NK-92 treated with Interleukin-12 subunit alpha and Interleukin-12 subunit beta, amount 100 ng/mL, for 24 hours (cell line): Measurements from ENCODE around the gene SPOPL.
"Not testable (repeated sequence)": the region's sequence is repeated elsewhere in the genome, so short reads cannot be mapped to it uniquely, and the experiment has no call there.

Experiments
- DNase-seq: peaks from one replicate; lab custom pipeline; 2025; lab: John Stamatoyannopoulos, UW

Gene SPOPL

GRCh38 chr2:138494265-138494966, 7.2 kb upstream of the SPOPL start:
- DNase-seq, result no peak

DNA sequence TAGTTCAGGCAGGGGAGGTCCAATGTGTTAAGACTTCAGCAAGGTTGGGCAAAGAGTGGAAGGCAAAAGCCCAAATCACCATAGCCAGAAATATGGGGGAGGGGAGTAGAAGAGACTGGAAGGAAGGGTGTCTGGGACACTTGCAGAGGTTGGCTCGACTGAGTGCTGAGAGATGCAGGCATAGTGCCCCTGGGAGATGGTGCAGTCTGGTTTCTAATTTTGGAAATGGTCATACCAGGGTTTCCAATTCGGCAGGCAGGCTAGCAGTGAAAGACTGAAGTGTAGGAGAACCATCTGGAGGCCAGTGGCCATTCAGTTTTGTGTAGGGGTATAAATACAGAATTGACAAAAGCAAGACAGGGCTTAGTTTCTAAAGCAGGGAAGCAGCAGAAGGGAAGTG, 6.2 kb upstream of the SPOPL start:
- DNase-seq, result no peak

DNA sequence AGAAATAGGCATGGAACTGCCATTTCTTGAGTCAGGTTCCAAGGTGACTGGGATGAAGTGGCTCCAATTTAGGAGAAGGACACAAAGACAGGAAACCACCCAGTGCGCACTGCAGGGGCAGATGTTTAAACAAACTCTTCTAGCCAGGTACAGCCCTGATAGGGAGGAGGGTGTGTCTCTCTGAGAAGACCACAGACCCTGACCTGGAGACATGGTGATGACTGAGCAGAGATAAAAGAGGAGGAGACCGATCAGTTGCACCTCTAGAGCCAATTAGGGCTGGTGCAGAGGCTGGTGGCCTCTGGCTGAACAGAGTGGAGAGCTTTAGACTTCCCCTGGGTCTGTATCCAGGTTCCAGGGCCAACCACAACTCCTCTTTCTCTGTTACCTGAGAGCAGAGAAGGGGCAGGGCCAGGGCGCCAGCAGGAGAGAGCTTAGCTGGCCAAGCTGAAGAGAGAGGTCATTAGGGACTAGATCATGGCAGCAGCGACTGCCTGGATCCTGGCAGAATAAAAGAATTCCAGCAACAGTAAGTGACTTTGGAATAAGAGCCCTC, 5.4 kb upstream of the SPOPL start:
- no peak for DNase-seq

DNA sequence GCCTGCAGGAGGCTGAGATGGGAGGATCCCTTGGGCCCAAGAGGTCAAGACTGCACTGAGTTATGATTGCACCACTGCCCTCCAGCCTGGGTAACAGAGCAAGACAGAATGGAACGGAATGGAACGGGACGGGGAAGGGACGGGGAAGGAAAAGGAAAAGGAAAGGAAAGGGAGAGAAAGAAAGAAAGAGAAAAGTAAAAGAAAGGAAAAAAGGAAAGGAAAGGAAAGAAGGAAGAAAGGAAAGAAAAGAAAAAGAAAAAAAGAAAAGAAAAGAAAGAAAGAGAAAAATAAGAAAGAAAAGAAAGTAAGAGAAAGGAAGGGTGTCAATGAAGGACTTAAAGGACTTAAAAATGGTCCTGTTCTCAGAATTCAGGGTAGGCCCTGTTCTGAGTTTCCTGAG, 4.3 kb upstream of the SPOPL start:
- no peak for DNase-seq

DNA sequence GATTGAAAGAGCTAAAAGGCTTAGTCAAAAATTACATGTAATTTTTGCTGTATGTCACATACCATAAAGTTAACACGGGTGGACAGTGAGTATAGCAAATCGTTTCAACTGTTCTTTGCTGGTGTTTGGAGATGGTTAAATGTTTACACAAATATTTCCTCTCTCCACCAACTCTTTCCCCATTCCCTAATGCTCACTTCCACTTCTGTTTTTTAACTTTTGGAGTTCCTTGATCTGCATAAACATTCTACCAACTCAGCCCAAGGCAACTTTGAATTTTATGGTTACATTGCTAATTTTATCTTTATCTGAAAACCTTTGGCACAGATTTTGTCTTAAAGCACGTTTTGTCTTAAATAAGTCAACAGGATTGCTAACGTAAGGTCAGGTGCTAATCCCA, 1.9 kb upstream of the SPOPL start:
- DNase-seq, result no peak

DNA sequence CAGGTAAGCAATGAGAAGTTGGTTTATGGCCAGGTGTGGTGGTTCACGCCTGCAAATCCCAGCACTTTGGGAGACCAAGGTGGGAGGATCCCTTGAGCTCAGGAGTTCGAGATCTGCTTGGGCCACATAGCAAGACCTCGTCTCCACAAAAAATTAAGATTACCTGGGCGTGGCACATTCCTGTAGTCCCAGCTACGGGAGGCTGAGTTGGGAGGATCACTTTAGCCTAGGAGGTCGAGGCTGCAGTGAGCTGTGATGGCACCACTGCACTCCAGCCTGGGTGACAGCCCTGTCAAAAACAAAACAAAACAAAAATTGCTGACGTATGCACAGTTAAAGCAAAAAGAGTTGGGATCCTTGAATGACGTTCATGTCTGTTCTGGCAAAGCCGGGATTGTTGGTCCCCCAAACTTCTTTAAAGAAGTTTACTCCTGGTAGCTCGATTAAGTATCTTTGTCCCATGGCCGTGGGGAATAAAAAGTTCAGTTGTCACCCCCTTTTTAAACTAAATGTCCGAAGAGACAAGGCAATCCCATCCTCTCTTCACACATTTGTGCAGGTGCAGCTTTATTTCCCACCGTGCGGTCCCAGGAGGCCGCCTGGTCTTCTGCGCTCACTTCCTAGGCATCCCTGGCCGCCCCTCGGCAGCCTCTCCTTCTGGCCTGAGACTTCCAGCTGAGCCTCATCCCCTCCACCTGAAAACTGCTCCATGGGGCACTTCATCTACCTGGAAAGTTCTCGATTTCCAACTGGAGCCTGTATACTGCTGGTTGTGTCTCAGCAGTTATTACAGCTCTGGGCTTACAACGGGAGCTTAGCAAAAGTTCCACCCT, 762 bp upstream of the SPOPL start:
- DNase-seq, result no peak

- no peak for DNase-seq
These were observed 901 bp downstream of the SPOPL start for GRCh38 chr2:138502255-138503086.

DNA sequence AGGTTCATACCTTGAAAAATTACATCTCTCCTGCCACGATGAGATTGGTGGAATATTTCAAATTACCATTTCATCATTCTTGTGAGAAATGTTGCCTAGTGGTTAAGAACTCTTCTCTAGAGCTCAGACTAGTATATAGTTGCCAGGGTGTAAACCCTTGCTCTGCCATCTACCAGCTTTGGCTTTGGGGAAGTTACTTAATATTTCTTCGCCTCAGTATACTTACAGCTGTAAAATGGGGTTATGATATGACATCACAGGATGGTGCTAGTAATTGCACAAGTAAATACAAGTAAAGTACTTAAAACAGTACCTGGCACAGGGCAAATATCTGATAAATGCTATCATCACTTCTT, 1.5 kb downstream of the SPOPL start:
- DNase-seq, result no peak

DNA sequence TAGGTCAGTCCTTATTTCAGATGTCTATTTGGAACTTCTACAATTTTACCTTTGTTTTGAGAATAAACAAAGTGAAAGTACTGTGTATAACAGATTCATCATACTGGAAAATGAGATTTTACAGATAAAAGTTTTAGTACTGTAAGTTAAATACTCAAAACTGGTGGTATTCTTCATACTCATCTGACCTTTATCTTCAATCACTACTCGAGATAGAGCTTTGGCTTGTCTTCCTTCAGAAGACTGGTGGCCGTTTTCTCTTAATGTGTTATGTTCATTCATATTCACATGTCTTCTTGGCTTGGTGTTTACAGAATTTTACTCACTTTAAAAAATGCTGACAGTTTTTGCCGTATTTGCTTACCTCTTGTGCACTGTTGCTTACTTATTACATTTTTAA, 2.1 kb downstream of the SPOPL start:
- DNase-seq, result no peak

DNA sequence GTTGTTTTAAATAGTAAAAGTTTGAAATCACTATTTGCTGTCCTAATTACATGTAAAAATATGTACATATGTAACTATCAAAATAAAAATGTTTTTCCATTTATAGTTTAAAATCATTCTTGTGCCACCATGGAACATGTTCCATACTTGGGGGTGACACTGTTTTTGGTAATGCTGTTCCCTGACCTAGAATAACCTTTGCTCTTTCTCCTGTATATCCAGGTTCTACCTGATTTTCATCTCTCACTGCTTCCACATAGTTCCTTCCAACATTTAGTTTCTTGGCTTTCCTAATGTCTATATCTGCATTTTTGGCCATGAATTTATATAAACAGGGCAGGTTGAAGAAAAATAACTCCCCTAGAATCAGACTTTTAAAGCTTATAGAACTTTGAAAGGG, 2.5 kb downstream of the SPOPL start:
- DNase-seq, result no peak

DNA sequence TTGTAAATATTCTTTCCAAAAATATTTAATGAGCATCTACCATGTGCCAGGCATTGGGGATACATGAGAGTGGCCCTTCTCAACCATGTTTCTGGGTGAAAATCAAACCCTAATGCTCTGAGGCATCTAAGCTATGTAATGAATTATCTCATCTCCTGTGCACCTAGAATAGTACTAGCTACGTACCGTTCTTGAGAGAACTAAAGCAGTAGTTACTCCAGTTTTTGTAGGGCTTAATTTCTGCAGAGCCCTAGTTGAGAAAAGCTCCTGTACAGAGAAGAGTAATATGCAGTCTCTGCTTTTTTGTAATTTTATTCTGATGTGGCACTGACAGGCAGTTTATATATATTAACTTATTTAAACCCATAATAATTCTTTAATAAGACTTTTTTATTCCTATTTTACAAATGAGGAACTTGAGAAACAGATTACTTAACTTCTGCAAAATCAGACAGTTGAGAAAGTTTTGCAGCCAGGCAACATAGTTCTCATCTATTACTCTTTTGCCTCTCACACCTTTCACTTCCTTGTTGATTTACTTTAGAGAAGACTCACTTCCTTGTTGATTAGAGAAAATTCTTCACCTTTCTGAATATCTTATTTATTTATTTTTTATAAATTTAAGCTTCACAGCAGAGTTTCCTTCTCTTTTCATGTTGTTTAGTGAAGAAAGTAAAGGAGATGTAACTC, 3.1 kb downstream of the SPOPL start:
- no peak for DNase-seq

DNA sequence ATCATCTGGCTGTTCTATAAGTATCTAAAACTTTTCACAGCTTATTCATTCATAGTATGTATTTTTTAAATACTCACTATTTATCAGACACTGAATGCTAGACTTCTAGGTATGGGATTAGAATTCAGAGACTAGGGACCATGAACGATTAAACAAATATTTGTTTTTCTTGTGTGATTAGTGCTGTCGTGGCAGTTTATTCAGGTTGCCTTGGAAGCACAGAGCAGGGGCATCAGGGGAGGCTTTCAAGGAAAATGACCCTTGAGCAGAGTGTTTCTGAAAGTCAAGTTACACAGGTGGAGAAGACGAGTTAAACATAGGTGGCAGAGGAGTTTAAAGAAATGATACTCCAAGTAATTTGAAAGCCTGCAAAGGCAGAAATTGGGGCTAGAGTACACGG, 5.7 kb downstream of the SPOPL start:
- DNase-seq, result no peak

GRCh38 chr2:138510319-138510718, 8.7 kb downstream of the SPOPL start:
- DNase-seq, result no peak

- DNase-seq, result no peak
These were observed 11.1 kb downstream of the SPOPL start for GRCh38 chr2:138512672-138513071.

- DNase-seq, result no peak
These were observed 12.6 kb downstream of the SPOPL start for GRCh38 chr2:138514173-138514572.

DNA sequence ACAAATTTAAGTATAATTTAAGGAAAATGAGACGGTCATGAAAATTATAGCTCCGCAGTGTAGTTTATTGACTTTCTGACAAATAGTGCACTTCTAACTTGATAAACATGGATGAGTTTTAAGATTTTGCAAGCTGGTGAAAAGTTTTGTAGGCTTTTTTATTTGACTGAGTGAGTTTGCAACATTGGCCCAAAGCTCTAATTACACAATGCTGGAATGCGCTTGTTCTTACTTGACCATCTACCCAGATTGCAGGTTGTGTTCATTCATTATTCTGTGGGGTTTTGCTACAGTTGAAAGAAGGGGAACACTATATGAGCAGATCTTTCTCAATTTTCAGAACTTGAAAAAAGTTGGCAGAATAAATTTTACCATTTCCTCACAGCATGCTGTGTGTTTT, 13.5 kb downstream of the SPOPL start:
- no peak for DNase-seq

DNA sequence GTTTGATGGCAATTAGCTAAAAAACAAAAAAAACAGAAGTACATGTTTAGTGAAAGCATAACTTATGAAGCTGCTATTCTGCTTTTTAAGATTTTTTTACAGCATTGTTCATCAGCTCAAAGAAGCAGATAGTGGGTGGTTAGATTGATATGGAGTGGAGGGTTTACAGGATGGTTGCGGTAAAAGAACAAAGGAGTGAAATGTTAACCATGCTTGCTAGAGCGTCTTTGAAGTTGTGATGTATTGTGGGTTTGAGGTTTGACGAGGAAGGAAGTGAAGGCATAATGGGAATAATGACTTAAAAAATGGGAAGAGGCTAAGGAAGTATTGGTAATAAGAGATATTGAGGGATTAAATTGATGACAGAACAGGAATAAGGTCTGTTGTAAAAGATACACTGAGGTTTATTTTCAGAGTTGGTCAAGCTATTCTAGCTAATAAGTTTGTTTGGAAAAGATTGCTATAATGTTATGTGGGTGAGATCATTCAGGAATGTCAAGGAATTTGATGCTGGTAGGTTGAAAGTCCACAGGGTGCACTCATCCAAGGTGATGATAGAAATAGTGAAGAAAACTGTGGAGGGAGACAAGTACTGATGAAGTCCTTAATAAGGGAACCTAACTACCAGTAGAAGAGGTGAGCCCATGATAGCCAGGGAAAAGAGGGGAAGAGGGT, 14.6 kb downstream of the SPOPL start:
- DNase-seq, result no peak

DNA sequence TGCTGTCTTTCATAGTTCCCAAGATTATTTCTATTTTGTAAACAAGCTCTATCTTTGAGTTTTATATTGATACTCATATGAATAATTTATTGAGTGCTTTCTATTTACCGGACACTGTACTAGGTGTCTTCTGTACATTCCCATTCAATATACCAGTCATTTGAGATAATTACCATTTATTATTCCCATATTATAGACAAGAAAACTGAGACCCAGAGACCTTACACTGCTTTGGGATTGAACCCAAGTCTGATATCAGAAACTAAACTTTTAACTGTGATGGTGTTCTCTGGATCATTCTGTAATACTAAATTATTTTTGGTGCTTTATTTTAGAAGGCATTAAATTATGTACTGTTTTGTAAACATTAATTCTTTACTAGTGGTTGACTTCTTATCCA, 17.3 kb downstream of the SPOPL start:
- DNase-seq, result no peak

DNA sequence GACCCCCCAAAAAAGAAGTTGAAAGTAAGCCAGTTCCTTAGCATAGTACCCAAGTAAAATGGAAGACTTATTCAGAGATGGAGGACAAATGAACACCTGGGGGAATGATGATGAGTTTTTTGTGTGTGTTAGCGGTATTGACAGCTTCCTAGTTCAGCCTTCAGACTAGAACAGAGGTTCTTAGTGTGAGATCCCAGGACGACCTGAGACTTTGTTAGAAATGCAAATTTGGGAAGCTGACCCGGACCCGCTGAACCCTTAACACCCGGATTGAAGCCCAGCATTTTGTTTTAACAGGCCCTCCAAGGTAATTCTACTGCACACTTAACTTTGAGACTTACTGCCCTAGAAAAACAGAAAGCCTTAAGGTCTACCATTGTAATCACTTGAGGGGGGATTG, 20.3 kb downstream of the SPOPL start:
- DNase-seq, result no peak

- no peak for DNase-seq
These were observed 21.0 kb downstream of the SPOPL start for GRCh38 chr2:138522556-138522955.

GRCh38 chr2:138523018-138523672, 21.6 kb downstream of the SPOPL start:
- not testable (repeated sequence) for DNase-seq
